ENCODE measurements around the gene IL18BP. TPM values are rescaled to one million over a fixed set of nuclear protein-coding genes. Genes with fewer than 3 reads are reported as not detected.

Gene IL18BP
- total RNA-seq, 6 donors from 2014 or later = 4.6 to 45.1 (median 16.9) TPM

DNA sequence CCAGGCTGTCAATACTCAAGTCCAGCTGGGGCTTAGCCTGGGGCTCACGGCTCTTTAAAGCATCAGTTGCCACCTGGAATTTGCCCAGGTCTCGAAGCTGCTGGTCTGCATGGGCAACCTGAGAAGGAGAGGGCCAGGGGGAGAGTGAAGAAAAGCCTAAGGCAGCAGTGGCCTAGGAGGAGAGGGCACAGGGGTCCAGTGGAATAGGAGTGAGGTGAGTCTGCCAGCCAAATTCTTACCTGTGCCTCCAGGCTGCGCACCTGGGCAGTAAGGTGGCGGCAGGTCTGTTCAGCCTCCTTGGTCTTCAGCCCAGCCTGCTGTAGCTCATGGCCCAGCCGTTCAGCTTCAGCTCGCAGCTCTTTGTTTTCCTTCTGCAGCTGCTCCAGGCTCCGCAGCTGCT is 10.0 kb downstream of the IL18BP start:
- no peak overlapping the region for H3K27ac ChIP-seq
- no peaks in the 10 kb centered on the region for H3K27me3 ChIP-seq
- ATAC-seq (ENCODE audit: low FRiP score in 2 of 2) (no peak), DNase-seq (no peak)
- no peak overlapping the region for H3K4me3 ChIP-seq
- no peaks in the 10 kb centered on the region for H3K9me3 ChIP-seq
- TF ChIP-seq POLR2A (IDR thresholded peaks at IDR 0.05) (no peak), EP300 (IDR thresholded peaks at IDR 0.05) (no peak), POLR2AphosphoS5 (IDR thresholded peaks at IDR 0.05) (no peak)
- TF ChIP-seq, protein P1, sequence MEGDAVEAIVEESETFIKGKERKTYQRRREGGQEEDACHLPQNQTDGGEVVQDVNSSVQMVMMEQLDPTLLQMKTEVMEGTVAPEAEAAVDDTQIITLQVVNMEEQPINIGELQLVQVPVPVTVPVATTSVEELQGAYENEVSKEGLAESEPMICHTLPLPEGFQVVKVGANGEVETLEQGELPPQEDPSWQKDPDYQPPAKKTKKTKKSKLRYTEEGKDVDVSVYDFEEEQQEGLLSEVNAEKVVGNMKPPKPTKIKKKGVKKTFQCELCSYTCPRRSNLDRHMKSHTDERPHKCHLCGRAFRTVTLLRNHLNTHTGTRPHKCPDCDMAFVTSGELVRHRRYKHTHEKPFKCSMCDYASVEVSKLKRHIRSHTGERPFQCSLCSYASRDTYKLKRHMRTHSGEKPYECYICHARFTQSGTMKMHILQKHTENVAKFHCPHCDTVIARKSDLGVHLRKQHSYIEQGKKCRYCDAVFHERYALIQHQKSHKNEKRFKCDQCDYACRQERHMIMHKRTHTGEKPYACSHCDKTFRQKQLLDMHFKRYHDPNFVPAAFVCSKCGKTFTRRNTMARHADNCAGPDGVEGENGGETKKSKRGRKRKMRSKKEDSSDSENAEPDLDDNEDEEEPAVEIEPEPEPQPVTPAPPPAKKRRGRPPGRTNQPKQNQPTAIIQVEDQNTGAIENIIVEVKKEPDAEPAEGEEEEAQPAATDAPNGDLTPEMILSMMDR (IDR thresholded peaks at IDR 0.05) = no peak
- peaks cover 78 to 100% (median 98%) of the 10 kb centered on the region in 4 donors for H3K36me3 ChIP-seq
- WGBS, 2 donors = 92 to 94% methylated on average over 7 of the region's 7 CpGs
- peaks cover 0 to 14% (median 8%) of the 10 kb centered on the region in 4 donors for H3K4me1 ChIP-seq

GRCh38 chr11:72009156-72009555 is 10.4 kb downstream of the IL18BP start:
- DNase-seq (no peak), ATAC-seq (ENCODE audit: low FRiP score in 2 of 2) (no peak)
- H3K4me1 ChIP-seq = peaks cover 0 to 18% (median 10%) of the 10 kb centered on the region in 4 donors
- peak overlapping the region in 1 of 4 donors; percentile 31 for H3K27ac ChIP-seq
- no peaks in the 10 kb centered on the region for H3K27me3 ChIP-seq
- H3K9me3 ChIP-seq = no peaks in the 10 kb centered on the region
- H3K36me3 ChIP-seq = peaks cover 78 to 100% (median 98%) of the 10 kb centered on the region in 4 donors
- H3K4me3 ChIP-seq = no peak overlapping the region
- 90 to 98% methylated on average over 3 to 6 of the region's 6 CpGs for WGBS, 2 donors
- TF ChIP-seq EP300 (IDR thresholded peaks at IDR 0.05) (no peak), POLR2A (IDR thresholded peaks at IDR 0.05) (no peak)

DNA sequence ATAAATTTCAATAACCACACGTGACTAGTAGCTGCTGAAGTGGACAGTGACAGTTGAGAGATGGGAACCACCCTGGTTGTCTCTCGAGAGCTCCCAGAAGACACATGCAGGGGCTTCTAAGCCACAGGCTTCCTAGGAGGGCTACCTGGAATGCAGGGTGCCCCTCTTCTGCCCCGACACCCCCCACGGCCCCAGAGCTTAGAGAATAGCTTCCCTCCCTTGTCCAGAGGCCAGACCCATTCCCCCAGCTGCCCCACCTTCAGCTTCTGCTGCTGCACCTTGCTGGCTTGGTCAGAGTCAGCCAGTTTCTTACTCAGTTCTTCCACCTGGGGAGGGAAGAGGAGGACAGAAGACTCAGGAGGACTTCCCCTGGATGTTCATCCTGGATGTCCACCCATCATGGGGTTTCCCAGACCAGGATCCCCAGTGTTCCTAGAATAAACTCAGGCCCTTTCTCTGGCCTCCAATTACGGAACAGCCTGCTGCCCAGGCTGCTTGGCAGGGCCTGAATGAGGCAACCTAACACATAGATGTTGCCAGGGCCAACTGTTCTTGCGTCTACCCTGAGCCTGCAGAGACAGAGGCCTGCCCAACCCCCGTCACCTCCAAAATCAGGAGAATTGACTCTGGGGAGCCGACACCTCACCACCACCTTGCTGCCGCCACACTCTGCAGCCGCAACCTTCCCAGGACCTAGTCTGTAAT is 12.0 kb downstream of the IL18BP start:
- Histone ChIP-seq H3K4me1 (peaks cover 6 to 18% (median 10%) of the 10 kb centered on the region in 4 donors), H3K27me3 (no peaks in the 10 kb centered on the region), H3K4me3 (no peak overlapping the region), H3K36me3 (peaks cover 78 to 100% (median 98%) of the 10 kb centered on the region in 4 donors), H3K9me3 (no peaks in the 10 kb centered on the region), H3K27ac (no peak overlapping the region)
- no peak for DNase-seq
- ATAC-seq (ENCODE audit: low FRiP score in 2 of 2) = no peak
- WGBS, 2 donors = 87 to 94% methylated on average over 7 to 10 of the region's 10 CpGs
- no peak for TF ChIP-seq POLR2A (IDR thresholded peaks at IDR 0.05)

DNA sequence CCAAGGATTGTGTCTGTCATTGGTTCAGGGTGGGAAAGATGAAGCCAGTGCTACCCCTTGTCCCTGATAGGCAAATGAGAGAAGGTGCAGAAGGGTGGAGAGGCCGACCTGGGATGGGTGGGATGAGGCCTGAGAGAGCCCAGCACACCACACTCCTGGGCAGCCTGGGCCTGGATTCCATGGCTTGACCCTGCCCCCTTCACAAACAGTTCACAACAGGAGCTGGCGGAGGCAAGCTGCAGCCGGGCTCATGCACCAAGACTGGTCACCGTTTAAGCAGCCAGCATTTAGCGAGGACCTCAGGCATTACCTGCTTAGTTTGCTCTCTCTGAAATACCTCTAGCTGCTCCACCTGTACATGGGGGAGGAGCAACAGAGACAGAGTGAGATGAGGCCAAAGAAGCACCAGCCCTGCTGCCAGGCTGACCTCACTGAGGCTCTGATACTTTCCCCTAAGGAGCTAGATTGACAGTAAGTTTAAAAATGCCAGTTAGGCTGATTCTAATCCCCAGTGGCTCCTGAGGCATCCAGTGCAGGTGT is 13.5 kb downstream of the IL18BP start:
- no peak for DNase-seq
- Histone ChIP-seq H3K4me1 (peaks cover 6 to 18% (median 10%) of the 10 kb centered on the region in 4 donors), H3K9me3 (no peaks in the 10 kb centered on the region), H3K27me3 (no peaks in the 10 kb centered on the region), H3K27ac (peak overlapping the region in 3 of 4 donors; percentile 8 to 45 (median 42)), H3K36me3 (peaks cover 76 to 100% (median 98%) of the 10 kb centered on the region in 4 donors), H3K4me3 (no peak overlapping the region)
- WGBS, 2 donors = 82 to 86% methylated on average over 1 to 5 of the region's 5 CpGs
- ATAC-seq (ENCODE audit: low FRiP score in 2 of 2) = no peak
- TF ChIP-seq, protein P1 (IDR thresholded peaks at IDR 0.05) = no peak
- TF ChIP-seq POLR2AphosphoS5 (IDR thresholded peaks at IDR 0.05) (no peak), POLR2A (IDR thresholded peaks at IDR 0.05) (no peak), EP300 (IDR thresholded peaks at IDR 0.05) (no peak)

DNA sequence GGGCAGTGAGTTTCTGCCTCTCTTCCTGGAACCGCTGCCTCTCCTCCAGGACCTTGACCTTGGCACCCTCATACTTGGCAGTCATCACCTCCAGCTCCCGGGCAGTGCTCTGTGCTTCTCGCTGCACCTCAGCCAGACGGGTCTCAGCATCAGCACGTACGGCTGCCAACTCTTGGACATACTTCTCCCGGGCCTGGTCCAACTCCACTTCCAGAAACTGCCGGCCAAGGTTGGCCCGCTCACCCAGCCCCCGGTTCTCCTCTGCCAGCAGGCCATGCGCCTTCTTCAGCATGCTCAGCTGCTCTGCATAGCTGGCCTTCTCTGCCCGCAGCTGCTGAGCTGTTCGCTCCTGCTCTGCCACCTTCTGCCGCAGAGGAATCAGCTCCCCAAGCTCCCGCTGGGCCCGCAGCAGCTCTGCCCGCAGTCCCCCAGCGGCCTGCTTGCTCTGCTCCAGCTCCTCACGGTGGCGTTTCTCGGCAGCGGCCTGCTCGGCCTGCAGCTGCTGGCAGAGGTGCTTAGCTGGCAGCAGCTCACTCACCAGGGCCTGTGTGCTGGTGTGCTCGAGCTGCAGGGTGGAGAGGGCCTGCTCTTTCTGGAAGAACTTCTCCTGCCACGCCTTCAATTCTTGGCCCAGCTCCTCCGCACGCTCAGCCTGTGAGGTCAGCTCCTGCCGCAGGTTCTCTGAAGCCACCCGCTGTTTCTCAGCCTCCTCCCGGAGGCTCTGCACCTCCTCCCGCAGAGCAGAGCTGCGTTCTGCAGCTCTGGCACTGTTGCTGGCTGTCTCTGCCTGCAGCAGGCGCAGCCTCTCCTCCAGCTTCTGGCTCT is 14.4 kb downstream of the IL18BP start:
- peak; percentile 82 to 91 for ATAC-seq (ENCODE audit: low FRiP score in 2 of 2)
- peak; percentile 76 to 84 for DNase-seq
- H3K4me3 ChIP-seq = no peak overlapping the region
- 69 to 73% methylated on average over 26 to 33 of the region's 33 CpGs for WGBS, 2 donors
- peaks cover 6 to 18% (median 10%) of the 10 kb centered on the region in 4 donors for H3K4me1 ChIP-seq
- no peaks in the 10 kb centered on the region for H3K9me3 ChIP-seq
- H3K36me3 ChIP-seq = peaks cover 76 to 100% (median 98%) of the 10 kb centered on the region in 4 donors
- H3K27me3 ChIP-seq = no peaks in the 10 kb centered on the region
- peak overlapping the region; percentile 8 to 67 (median 44) for H3K27ac ChIP-seq
- no peak for TF ChIP-seq EP300 (IDR thresholded peaks at IDR 0.05)
- no peak for TF ChIP-seq POLR2AphosphoS5 (IDR thresholded peaks at IDR 0.05)
- TF ChIP-seq, protein P1 (IDR thresholded peaks at IDR 0.05) = peak in 1 of 6 experiments; percentile 18
- TF ChIP-seq POLR2A (IDR thresholded peaks at IDR 0.05) = no peak

Data from upper lobe of left lung (tissue), 6 donors.